GM19035 (cell line): ENCODE measurements around the gene LCLAT1.
"Not testable (repeated sequence)": the region's sequence is repeated elsewhere in the genome, so short reads cannot be mapped to it uniquely, and the experiment has no call there.

Experiments
- ATAC-seq: cut with Tn5 transposase; IDR thresholded peaks from one replicate; pipeline ENCODE4 v1.9.1; 2021; ENCODE audit not compliant: unreplicated experiment

Gene LCLAT1

GRCh38 chr2:30453498-30453897, 6.5 kb downstream of the LCLAT1 start:
- no peak for ATAC-seq

GRCh38 chr2:30454571-30454970, 7.5 kb downstream of the LCLAT1 start:
- no peak for ATAC-seq

GRCh38 chr2:30455114-30455738, 8.2 kb downstream of the LCLAT1 start:
- no peak for ATAC-seq

GRCh38 chr2:30456106-30456505, 9.1 kb downstream of the LCLAT1 start:
- ATAC-seq, result no peak

- ATAC-seq, result no peak
These were observed 9.5 kb downstream of the LCLAT1 start for GRCh38 chr2:30456579-30456978.

- no peak for ATAC-seq
These were observed 10.2 kb downstream of the LCLAT1 start for GRCh38 chr2:30457296-30457695.

- ATAC-seq, result no peak
These were observed 12.1 kb downstream of the LCLAT1 start for GRCh38 chr2:30459140-30459539.

GRCh38 chr2:30462131-30462857, 15.2 kb downstream of the LCLAT1 start:
- ATAC-seq, result no peak

- ATAC-seq, result no peak
These were observed 16.5 kb downstream of the LCLAT1 start for GRCh38 chr2:30463535-30463934.

GRCh38 chr2:30464544-30465170, 17.6 kb downstream of the LCLAT1 start:
- ATAC-seq, result no peak

GRCh38 chr2:30465171-30465545, 18.1 kb downstream of the LCLAT1 start:
- no peak for ATAC-seq

- no peak for ATAC-seq
These were observed 19.2 kb downstream of the LCLAT1 start for GRCh38 chr2:30466216-30466615.

GRCh38 chr2:30467062-30467826, 20.2 kb downstream of the LCLAT1 start:
- ATAC-seq, result not testable (repeated sequence)

GRCh38 chr2:30470426-30470825, 23.4 kb downstream of the LCLAT1 start:
- ATAC-seq, result no peak

- ATAC-seq, result no peak
These were observed 25.3 kb downstream of the LCLAT1 start for GRCh38 chr2:30472326-30472725.

- ATAC-seq, result no peak
These were observed 28.5 kb downstream of the LCLAT1 start for GRCh38 chr2:30475542-30475941.

- ATAC-seq, result no peak
These were observed 29.6 kb downstream of the LCLAT1 start for GRCh38 chr2:30476636-30477035.

GRCh38 chr2:30480703-30481322, 33.8 kb downstream of the LCLAT1 start:
- no peak for ATAC-seq

GRCh38 chr2:30481323-30481800, 34.3 kb downstream of the LCLAT1 start:
- ATAC-seq, result no peak

GRCh38 chr2:30482011-30482410, 35.0 kb downstream of the LCLAT1 start:
- ATAC-seq, result no peak

GRCh38 chr2:30484145-30484544, 37.1 kb downstream of the LCLAT1 start:
- ATAC-seq, result no peak
